ENCODE data around the gene DGLUCY. TPM values are rescaled to one million over a fixed set of nuclear protein-coding genes. Genes with fewer than 3 reads are reported as not detected.

Gene DGLUCY
- total and polyA plus RNA-seq, 2 of the 13 experiments (the other 11 are each of a cell fraction or from before 2014, with no cell fraction given) = 14.8 to 36.3 TPM

DNA sequence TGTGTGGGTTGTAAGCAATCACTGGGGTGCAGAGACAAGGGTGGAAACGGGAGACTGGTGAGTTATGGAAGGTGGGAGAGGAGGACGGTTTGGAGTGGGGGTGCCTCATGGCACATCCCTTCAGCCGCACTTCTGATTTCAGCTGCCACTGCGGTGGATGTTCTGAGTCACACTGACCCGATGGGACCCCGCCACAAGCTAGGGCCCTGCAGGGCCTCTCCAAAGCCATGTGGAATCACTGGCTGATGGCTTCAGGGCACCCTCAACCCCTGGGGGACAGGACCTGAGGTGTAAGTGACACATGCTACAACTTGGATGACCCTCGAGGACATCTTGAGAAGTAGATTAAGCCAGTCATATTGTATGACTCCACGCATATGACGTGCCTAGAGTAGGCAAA, 77.0 kb downstream of the DGLUCY start:
- ChIA-PET POLR2A (no interaction called here), CTCF (ENCODE audit: low intra/inter-chr PET ratio, low total read pairs) (interaction anchor here (0.6 kb wide), 1 partner anchor 12 kb away, joined by 3 read pairs; no protein-coding TSS in a partner anchor)
- Histone ChIP-seq H3K4me1 (ENCODE audit: insufficient read depth, low read length) (no peaks in the 10 kb centered on the region), H3K79me2 (ENCODE audit: insufficient read depth, low read length) (no peaks in the 10 kb centered on the region), H3K4me2 (ENCODE audit: low read depth, low read length) (no peak overlapping the region), H3K9ac (ENCODE audit: insufficient read depth, low read depth, low read length) (no peak overlapping the region), H3K9me3 (ENCODE audit: low read length) (no peaks in the 10 kb centered on the region), H2AFZ (ENCODE audit: low read length) (no peak overlapping the region), H3K27me3 (ENCODE audit: control insufficient read depth in 1 of 2, insufficient read depth in 2 of 2, low read length in 2 of 2) (no peaks in the 10 kb centered on the region), H3K27ac (ENCODE audit: extremely low read length, insufficient read depth, low read length) (no peak overlapping the region), H3K36me3 (replicated peaks in 1 of 2; ENCODE audit: control insufficient read depth in 1 of 2, insufficient read depth in 2 of 2, low read length in 2 of 2) (peaks cover 14 to 52% of the 10 kb centered on the region in 2 experiments; a peak in 4 of 5 replicates), H4K20me1 (ENCODE audit: insufficient read depth, low read length) (no peaks in the 10 kb centered on the region), H3K4me3 (replicated peaks in 1 of 3; ENCODE audit: insufficient read depth in 1 of 3, low read depth in 2 of 3, low read length in 3 of 3) (no peak overlapping the region)
- no TSS peak for BruUV-seq (replicated peaks)
- no peak for ATAC-seq
- in situ Hi-C loops (cut with HindIII; ENCODE audit: extremely low pct_ligation_motif_present, low pct_unique_long_range_greater_than_20kb) = no loop called here
- TF ChIP-seq GATAD2A (CRISPR knock-in tag; IDR thresholded peaks at IDR 0.05) (no peak), MEIS2 (CRISPR knock-in tag; IDR thresholded peaks at IDR 0.05) (no peak), POLR2AphosphoS2 (IDR thresholded peaks at IDR 0.05; ENCODE audit: low read depth, low read length) (no peak), ZNF317 (CRISPR knock-in tag; IDR thresholded peaks at IDR 0.05) (no peak)
- TF ChIP-seq, protein P1, sequence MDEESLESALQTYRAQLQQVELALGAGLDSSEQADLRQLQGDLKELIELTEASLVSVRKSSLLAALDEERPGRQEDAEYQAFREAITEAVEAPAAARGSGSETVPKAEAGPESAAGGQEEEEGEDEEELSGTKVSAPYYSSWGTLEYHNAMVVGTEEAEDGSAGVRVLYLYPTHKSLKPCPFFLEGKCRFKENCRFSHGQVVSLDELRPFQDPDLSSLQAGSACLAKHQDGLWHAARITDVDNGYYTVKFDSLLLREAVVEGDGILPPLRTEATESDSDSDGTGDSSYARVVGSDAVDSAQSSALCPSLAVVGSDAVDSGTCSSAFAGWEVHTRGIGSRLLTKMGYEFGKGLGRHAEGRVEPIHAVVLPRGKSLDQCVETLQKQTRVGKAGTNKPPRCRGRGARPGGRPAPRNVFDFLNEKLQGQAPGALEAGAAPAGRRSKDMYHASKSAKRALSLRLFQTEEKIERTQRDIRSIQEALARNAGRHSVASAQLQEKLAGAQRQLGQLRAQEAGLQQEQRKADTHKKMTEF (CRISPR knock-in tag; IDR thresholded peaks at IDR 0.05) = no peak
- no peak for FAIRE-seq
- no peak for DNase-seq (ENCODE audit: low spot score)
- 92% methylated on average over 9 of the region's 9 CpGs for WGBS (ENCODE audit: low lambda C conversion rate)
- intact Hi-C loops (cut with micrococcal nuclease; ENCODE audit: unreplicated experiment) = no loop called here

DNA sequence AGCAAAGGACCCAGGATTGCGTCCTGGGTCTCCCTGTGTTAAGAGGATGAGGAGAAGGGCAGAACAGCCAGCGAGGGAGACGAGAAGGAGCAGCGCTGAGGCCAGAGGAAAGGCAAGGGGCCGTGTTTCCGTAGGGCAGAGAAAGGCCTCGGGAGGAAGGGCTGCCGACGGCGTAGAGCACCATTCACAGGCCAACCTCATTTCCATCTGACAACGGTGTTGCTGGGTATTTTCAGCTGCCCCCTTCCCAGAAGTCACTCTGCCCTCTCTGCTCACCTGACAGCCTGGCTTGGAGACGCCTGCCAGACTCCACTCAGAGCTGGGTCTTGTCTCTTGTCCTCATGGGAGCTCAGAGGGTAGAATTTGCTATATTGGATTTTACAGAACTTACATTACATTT, 79.2 kb downstream of the DGLUCY start:
- no peak for ATAC-seq
- Histone ChIP-seq H3K36me3 (replicated peaks in 1 of 2; ENCODE audit: control insufficient read depth in 1 of 2, insufficient read depth in 2 of 2, low read length in 2 of 2) (peaks cover 11 to 59% of the 10 kb centered on the region in 2 experiments), H3K9me3 (ENCODE audit: low read length) (no peaks in the 10 kb centered on the region), H3K4me1 (ENCODE audit: insufficient read depth, low read length) (no peaks in the 10 kb centered on the region), H3K4me2 (ENCODE audit: low read depth, low read length) (no peak overlapping the region), H3K27ac (ENCODE audit: extremely low read length, insufficient read depth, low read length) (no peak overlapping the region), H3K79me2 (ENCODE audit: insufficient read depth, low read length) (no peaks in the 10 kb centered on the region), H3K27me3 (ENCODE audit: control insufficient read depth in 1 of 2, insufficient read depth in 2 of 2, low read length in 2 of 2) (no peaks in the 10 kb centered on the region), H3K4me3 (replicated peaks in 1 of 3; ENCODE audit: insufficient read depth in 1 of 3, low read depth in 2 of 3, low read length in 3 of 3) (no peak overlapping the region), H3K9ac (ENCODE audit: insufficient read depth, low read depth, low read length) (no peak overlapping the region), H4K20me1 (ENCODE audit: insufficient read depth, low read length) (no peaks in the 10 kb centered on the region), H2AFZ (ENCODE audit: low read length) (no peak overlapping the region)
- no peak for DNase-seq (ENCODE audit: low spot score)
- intact Hi-C loops (cut with micrococcal nuclease; ENCODE audit: unreplicated experiment) (no loop called here), in situ Hi-C loops (cut with HindIII; ENCODE audit: extremely low pct_ligation_motif_present, low pct_unique_long_range_greater_than_20kb) (no loop called here)
- ChIA-PET CTCF (ENCODE audit: low intra/inter-chr PET ratio, low total read pairs) (no interaction called here), POLR2A (no interaction called here)
- no peak for FAIRE-seq
- BruUV-seq (replicated peaks) = no TSS peak
- TF ChIP-seq CAMTA2 (CRISPR knock-in tag; IDR thresholded peaks at IDR 0.05; ENCODE audit: borderline replicate concordance) (no peak), BHLHE40 (IDR thresholded peaks at IDR 0.05; ENCODE audit: low read length) (no peak), ZNF761 (CRISPR knock-in tag; conservative IDR thresholded peaks at IDR 0.05) (no peak), RXRB (CRISPR knock-in tag; IDR thresholded peaks at IDR 0.05; ENCODE audit: borderline replicate concordance) (no peak)
- TF ChIP-seq, protein P2, sequence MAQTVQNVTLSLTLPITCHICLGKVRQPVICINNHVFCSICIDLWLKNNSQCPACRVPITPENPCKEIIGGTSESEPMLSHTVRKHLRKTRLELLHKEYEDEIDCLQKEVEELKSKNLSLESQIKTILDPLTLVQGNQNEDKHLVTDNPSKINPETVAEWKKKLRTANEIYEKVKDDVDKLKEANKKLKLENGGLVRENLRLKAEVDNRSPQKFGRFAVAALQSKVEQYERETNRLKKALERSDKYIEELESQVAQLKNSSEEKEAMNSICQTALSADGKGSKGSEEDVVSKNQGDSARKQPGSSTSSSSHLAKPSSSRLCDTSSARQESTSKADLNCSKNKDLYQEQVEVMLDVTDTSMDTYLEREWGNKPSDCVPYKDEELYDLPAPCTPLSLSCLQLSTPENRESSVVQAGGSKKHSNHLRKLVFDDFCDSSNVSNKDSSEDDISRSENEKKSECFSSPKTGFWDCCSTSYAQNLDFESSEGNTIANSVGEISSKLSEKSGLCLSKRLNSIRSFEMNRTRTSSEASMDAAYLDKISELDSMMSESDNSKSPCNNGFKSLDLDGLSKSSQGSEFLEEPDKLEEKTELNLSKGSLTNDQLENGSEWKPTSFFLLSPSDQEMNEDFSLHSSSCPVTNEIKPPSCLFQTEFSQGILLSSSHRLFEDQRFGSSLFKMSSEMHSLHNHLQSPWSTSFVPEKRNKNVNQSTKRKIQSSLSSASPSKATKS (CRISPR knock-in tag; IDR thresholded peaks at IDR 0.05) = no peak
- TF ChIP-seq, protein P3, sequence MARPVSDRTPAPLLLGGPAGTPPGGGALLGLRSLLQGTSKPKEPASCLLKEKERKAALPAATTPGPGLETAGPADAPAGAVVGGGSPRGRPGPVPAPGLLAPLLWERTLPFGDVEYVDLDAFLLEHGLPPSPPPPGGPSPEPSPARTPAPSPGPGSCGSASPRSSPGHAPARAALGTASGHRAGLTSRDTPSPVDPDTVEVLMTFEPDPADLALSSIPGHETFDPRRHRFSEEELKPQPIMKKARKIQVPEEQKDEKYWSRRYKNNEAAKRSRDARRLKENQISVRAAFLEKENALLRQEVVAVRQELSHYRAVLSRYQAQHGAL (CRISPR knock-in tag; IDR thresholded peaks at IDR 0.05; ENCODE audit: not compliant biosample characterization) = no peak
- TF ChIP-seq, protein P4, sequence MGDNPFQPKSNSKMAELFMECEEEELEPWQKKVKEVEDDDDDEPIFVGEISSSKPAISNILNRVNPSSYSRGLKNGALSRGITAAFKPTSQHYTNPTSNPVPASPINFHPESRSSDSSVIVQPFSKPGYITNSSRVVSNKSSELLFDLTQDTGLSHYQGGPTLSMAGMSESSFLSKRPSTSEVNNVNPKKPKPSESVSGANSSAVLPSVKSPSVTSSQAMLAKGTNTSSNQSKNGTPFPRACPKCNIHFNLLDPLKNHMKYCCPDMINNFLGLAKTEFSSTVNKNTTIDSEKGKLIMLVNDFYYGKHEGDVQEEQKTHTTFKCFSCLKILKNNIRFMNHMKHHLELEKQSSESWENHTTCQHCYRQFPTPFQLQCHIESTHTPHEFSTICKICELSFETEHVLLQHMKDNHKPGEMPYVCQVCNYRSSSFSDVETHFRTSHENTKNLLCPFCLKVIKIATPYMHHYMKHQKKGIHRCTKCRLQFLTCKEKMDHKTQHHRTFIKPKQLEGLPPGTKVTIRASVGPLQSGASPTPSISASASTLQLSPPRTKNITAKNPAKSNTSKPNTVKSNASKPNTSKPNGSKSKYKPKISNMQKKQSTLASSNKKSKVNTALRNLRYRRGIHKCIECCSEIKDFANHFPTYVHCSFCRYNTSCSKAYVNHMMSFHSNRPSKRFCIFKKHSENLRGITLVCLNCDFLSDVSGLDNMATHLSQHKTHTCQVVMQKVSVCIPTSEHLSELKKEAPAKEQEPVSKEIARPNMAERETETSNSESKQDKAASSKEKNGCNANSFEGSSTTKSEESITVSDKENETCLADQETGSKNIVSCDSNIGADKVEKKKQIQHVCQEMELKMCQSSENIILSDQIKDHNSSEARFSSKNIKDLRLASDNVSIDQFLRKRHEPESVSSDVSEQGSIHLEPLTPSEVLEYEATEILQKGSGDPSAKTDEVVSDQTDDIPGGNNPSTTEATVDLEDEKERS (CRISPR knock-in tag; IDR thresholded peaks at IDR 0.05) = no peak
- WGBS (ENCODE audit: low lambda C conversion rate) = 91% methylated on average over 12 of the region's 12 CpGs

Measured in HepG2 (cell line).